Mucosa of gallbladder (tissue), 1 donor: ENCODE data around the gene PPIF. TPM values are rescaled to one million over a fixed set of nuclear protein-coding genes. Genes with fewer than 3 reads are reported as not detected.
A peak's percentile ranks its signal among the peaks of the same experiment; 100 is the strongest.

Source experiments
- DNase-seq: peaks from one replicate; pipeline ENCODE4 v3.0.0-alpha.2; 2020; ENCODE audit warnings: low spot score
- total RNA-seq: library from RNA; stranded (reverse); gene quantifications from one replicate; pipeline ENCODE4 v1.2.1, GENCODE V29; 2021
- donor health status: DM: no; HTN: no; CAD: no.

The PPIF gene
- total RNA-seq, 1 donor from 2014 or later = 49.4 TPM

GRCh38 chr10:79386637-79387465, 39.6 kb downstream of the PPIF start:
- DNase-seq = peak; percentile 8

- DNase-seq = peak; percentile 6
Measured at GRCh38 chr10:79387466-79387973, 40.3 kb downstream of the PPIF start.

GRCh38 chr10:79387974-79388850, 40.9 kb downstream of the PPIF start:
- DNase-seq = peak; percentile 9

- DNase-seq = no peak
Measured at GRCh38 chr10:79390057-79390456, 42.8 kb downstream of the PPIF start.

GRCh38 chr10:79390551-79391229, 43.4 kb downstream of the PPIF start:
- no peak for DNase-seq

GRCh38 chr10:79391231-79392019, 44.2 kb downstream of the PPIF start:
- DNase-seq = no peak

- DNase-seq = no peak
Measured at GRCh38 chr10:79392020-79392398, 44.7 kb downstream of the PPIF start.

- no peak for DNase-seq
Measured at GRCh38 chr10:79392506-79393176, 45.4 kb downstream of the PPIF start.

- no peak for DNase-seq
Measured at GRCh38 chr10:79393221-79393923, 46.1 kb downstream of the PPIF start.

GRCh38 chr10:79393924-79394610, 46.8 kb downstream of the PPIF start:
- no peak for DNase-seq

GRCh38 chr10:79394664-79395063, 47.4 kb downstream of the PPIF start:
- no peak for DNase-seq

GRCh38 chr10:79396520-79396919, 49.3 kb downstream of the PPIF start:
- no peak for DNase-seq

GRCh38 chr10:79397051-79397450, 49.8 kb downstream of the PPIF start:
- no peak for DNase-seq

GRCh38 chr10:79397575-79398303, 50.5 kb downstream of the PPIF start:
- no peak for DNase-seq

GRCh38 chr10:79398642-79399041, 51.4 kb downstream of the PPIF start:
- DNase-seq = no peak

GRCh38 chr10:79399223-79399831, 52.1 kb downstream of the PPIF start:
- peak; percentile 84 for DNase-seq

GRCh38 chr10:79400146-79401004, 53.1 kb downstream of the PPIF start:
- DNase-seq = no peak
